ENCODE results near the gene EEIG1. TPM values are rescaled to one million over a fixed set of nuclear protein-coding genes. Genes with fewer than 3 reads are reported as not detected.
A peak's percentile ranks its signal among the peaks of the same experiment; 100 is the strongest.

The EEIG1 gene
- total RNA-seq, 2 donors from 2014 or later, result 8.3 to 11.6 TPM

DNA sequence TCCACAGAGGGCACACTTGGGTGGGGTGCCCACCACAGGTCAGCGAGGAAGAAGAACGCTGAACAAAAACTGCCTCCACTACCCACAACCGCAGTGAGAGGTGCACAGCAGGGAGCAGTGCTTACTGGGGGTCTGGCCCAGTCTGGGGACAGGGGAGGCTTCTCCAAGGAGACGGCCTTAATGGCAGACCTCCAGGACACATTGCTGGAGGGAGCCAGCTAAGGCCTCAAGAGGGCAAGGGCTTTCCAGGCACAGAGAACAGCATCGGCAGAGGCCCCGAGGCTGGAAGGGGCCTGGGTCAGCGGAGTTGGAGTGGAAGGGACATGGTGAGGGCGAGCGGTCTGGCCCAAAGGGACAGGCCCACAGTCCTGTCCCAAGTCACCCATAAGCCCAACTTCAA, 34.8 kb downstream of the EEIG1 start:
- Histone ChIP-seq H3K4me1 (peaks cover 0 to 46% of the 10 kb centered on the region in 2 donors), H3K27me3 (no peaks in the 10 kb centered on the region), H3K9me3 (no peaks in the 10 kb centered on the region), H3K27ac (peak overlapping the region; percentile 41 to 81), H3K36me3 (peaks cover 20% of the 10 kb centered on the region), H3K4me3 (no peak overlapping the region)
- TF ChIP-seq, protein P1, sequence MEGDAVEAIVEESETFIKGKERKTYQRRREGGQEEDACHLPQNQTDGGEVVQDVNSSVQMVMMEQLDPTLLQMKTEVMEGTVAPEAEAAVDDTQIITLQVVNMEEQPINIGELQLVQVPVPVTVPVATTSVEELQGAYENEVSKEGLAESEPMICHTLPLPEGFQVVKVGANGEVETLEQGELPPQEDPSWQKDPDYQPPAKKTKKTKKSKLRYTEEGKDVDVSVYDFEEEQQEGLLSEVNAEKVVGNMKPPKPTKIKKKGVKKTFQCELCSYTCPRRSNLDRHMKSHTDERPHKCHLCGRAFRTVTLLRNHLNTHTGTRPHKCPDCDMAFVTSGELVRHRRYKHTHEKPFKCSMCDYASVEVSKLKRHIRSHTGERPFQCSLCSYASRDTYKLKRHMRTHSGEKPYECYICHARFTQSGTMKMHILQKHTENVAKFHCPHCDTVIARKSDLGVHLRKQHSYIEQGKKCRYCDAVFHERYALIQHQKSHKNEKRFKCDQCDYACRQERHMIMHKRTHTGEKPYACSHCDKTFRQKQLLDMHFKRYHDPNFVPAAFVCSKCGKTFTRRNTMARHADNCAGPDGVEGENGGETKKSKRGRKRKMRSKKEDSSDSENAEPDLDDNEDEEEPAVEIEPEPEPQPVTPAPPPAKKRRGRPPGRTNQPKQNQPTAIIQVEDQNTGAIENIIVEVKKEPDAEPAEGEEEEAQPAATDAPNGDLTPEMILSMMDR (IDR thresholded peaks at IDR 0.05), result no peak
- no peak for DNase-seq (ENCODE audit: low spot score)

GRCh38 chr9:127945338-127945737, 35.5 kb downstream of the EEIG1 start:
- Histone ChIP-seq H3K36me3 (peaks cover 20% of the 10 kb centered on the region), H3K27me3 (no peaks in the 10 kb centered on the region), H3K27ac (peak overlapping the region in 1 of 2 donors; percentile 81), H3K9me3 (no peaks in the 10 kb centered on the region), H3K4me1 (peaks cover 0 to 40% of the 10 kb centered on the region in 2 donors), H3K4me3 (no peak overlapping the region)
- TF ChIP-seq, protein P1 (IDR thresholded peaks at IDR 0.05), result no peak
- DNase-seq (ENCODE audit: low spot score), result no peak

DNA sequence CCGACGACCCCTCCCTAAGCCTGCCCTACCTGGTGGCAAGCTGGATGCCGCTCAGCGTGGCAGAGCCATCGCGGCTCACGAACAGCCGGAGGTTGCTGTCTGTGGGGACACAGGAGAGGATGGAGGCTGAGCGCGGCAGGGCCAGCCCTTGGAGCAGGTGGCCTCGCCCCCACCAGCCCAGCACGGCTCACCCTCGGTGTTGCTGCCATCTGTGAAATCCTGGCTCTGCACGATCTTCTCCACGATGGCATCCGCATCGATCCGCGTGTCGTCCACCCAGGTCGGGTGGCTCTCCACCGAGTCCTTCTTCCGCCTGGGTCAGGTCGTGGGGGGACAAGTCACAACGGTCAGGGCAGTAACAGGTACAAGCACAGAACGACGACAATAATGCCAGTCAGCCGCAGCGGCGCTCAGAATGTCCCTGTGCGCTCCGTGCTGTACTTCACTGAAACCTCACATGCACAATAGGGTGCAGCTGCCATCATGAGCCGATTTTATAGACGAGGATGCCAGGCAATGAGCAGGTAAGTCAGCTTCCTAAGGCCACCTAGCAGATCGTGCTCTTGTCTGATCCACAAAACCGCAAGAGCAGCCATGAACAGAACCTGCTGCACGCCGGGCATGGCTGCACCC, 36.1 kb downstream of the EEIG1 start:
- no peak for DNase-seq (ENCODE audit: low spot score)
- Histone ChIP-seq H3K27me3 (no peaks in the 10 kb centered on the region), H3K4me1 (peaks cover 0 to 33% of the 10 kb centered on the region in 2 donors), H3K4me3 (no peak overlapping the region), H3K9me3 (no peaks in the 10 kb centered on the region), H3K27ac (no peak overlapping the region), H3K36me3 (peaks cover 20% of the 10 kb centered on the region)
- TF ChIP-seq, protein P1 (IDR thresholded peaks at IDR 0.05), result no peak

DNA sequence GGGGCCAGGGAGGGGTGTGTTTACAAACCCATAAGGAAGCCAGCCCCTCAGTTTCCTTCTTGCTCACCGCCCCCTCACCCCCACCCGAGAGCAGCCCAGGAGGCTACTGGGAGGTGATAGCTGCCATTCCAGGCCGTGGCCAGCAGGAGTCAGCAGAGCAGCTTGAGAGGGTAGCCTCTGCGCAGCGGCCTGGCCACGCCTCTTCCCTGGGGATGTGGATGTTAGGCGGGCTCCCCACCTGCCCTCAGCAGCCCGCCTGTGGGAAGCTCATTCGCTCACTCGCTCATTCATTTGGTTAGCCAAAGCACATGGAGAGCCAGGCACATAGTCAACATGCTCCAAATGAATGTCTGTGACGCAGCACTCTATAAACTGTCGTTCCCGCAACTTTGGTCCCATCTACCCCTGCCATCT, 37.1 kb downstream of the EEIG1 start:
- H3K27me3 ChIP-seq, result no peaks in the 10 kb centered on the region
- no peaks in the 10 kb centered on the region for H3K9me3 ChIP-seq
- no peak for DNase-seq (ENCODE audit: low spot score)
- TF ChIP-seq, protein P1 (IDR thresholded peaks at IDR 0.05), result peak; percentile 92 to 95
- H3K36me3 ChIP-seq, result peaks cover 20% of the 10 kb centered on the region
- H3K4me3 ChIP-seq, result no peak overlapping the region
- peak overlapping the region in 1 of 2 donors; percentile 2 for H3K27ac ChIP-seq
- H3K4me1 ChIP-seq, result peaks cover 0 to 28% of the 10 kb centered on the region in 2 donors

GRCh38 chr9:127943011-127943662, 37.7 kb downstream of the EEIG1 start:
- Histone ChIP-seq H3K4me3 (no peak overlapping the region), H3K27ac (peak overlapping the region in 1 of 2 donors; percentile 3), H3K36me3 (peaks cover 20% of the 10 kb centered on the region), H3K27me3 (no peaks in the 10 kb centered on the region), H3K4me1 (peaks cover 0 to 34% of the 10 kb centered on the region in 2 donors), H3K9me3 (no peaks in the 10 kb centered on the region)
- TF ChIP-seq, protein P1 (IDR thresholded peaks at IDR 0.05), result no peak
- DNase-seq (ENCODE audit: low spot score), result no peak

Data from right atrium auricular region (tissue), 2 donors.